NCI-H1417 (cell line): Measurements from ENCODE around the gene BTRC.
"Not testable (repeated sequence)": the region's sequence is repeated elsewhere in the genome, so short reads cannot be mapped to it uniquely, and the experiment has no call there.

ENCODE experiments used
- DNase-seq, 3 experiments: peaks; one replicate each; lab custom pipeline; 2025; lab: John Stamatoyannopoulos, UW

The BTRC gene

DNA sequence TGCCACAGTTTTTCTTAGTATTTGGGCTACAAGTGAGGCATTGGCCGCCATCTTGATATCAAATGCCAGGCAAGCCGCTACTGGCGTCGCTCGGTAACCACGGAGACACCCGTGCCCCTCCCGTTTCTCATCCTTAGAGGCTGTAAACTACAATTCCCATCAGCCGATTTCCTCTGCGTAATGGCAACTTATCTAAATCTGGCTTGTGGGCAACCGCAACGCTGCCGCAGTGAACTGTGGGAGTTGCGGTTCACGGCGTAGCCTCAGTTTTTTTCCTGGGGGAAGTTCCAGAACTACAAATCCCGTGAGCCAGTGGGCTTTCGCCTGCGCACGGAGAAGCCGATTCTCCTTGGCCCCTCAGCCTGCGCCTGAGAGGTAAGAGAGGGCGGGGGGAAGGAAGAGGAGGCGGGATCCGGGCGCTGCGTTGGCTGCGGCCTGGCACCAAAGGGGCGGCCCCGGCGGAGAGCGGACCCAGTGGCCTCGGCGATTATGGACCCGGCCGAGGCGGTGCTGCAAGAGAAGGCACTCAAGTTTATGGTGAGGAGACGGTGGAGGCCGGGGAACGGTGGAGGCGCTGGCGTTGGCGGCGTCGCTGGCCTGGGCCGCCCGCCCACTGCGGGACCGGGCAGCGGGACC is at the start of gene BTRC:
Gene BTRC (plus strand): TSS at position 474 of the 636 bp plus-strand sequence. CDS start 16 bp downstream, at position 490.
- peak; percentile 93 to 99 (median 95) for DNase-seq

DNA sequence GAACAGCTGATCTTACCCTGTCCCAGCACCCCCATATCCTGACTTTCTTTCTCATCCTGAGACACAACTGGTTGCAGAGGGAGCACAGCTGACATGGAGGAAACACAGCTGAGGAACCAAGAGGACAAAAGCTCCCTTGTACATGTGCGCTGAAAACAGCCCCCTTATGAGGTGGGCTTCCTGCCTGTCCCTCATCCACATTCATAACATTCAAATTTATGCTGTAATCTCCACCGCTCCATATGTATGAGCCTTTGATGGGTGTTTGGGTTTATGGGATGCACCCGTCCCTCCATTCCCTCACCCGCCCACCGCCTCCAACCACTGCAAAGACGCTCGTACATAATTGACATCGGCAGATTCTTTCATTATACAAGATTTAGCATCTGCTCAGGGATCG is 49.6 kb upstream of the BTRC start:
- DNase-seq = no peak

DNA sequence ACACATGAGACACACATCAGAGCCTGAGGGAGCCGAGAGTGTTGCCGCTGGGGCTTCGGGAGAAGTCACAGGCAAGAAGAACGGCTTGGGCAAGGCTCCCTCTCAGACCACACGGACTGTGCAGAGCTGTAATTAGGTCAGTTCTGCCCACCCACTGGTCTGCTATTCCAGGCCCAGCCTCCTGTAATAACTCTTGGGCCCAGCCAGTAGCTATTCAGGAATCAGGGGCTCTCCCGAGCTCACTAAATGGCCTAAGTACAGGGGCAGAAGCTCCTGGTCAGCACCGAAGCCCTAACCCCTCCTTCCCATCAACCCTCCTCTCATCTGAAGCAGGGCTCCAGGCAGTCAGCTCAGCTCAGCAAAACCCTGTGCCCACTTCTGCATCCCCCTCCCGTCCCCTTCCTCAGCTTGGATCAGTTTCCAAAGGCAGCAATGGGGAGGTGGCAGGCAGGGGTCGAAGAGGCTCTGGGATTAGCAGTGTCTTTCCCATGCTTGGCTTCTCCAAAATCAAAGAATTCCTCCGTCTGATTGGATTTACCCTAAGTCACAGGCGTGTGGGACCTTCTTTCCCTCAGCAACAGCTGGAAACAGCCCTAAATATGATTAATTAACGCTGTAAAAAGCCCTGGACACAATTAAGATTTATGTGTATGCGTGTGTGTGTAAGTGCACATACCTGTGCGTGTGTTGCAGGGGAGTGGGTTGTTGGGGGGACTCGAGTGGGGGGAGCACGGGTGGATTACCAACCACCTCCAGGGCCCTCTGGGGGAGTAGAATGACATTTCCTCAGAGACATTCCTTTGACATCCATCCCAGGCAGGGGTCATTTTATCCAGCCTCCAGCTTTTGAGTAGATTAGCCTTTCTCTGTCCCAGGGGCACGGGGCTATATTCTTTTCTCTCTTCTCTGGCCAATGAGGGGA is 48.4 kb upstream of the BTRC start:
- DNase-seq = no peak

DNA sequence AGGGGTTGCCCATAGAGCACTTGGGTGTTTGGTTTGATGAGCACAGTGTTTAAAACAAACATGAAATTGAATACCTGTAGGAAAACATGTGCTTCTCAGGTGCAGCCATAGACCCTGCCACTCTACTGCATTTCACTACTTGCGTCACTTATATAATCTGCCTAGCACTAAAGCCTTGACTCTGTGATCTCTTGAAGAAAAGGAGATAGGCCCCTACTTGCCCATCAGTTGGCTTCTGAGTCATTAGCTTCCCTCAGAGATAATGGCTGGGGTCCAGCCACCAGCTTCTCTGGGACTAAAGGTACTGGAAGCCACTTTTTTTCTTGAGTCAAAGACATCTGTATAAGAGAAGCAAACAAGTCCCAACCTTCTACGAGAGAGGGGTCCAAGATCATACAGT is 45.9 kb upstream of the BTRC start:
- DNase-seq = no peak

DNA sequence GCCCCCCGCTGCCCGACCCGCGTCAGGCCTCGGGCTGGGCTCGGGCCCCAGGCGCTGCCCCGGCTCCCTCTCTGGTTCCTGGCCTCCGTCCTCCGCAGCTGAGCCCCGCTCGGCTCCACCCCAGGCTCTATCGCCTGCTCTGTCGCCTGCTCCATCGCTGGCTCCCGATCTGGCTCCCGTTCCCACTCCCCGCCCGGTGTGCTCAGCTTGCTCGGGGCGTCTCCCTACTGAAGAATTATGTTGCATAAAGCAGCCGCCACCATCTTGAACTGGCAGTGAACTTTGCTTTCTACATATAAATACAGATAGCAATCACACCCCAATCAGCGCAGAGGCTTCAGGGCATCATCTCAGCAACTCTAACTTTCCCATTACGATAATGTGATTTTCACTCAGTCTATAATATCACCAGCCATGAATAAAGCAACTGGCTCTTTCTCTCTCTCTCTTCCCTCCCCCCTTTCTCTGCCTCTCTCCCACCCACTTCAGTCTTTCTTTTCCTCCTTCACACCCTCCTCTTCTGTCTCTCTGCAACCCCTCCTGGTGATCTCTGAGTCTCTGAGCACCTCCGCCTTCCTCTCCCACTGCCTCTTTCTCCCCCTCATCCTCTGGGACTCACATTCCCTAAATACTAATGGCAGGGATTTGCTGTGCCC is 43.3 kb upstream of the BTRC start:
- no peak for DNase-seq

DNA sequence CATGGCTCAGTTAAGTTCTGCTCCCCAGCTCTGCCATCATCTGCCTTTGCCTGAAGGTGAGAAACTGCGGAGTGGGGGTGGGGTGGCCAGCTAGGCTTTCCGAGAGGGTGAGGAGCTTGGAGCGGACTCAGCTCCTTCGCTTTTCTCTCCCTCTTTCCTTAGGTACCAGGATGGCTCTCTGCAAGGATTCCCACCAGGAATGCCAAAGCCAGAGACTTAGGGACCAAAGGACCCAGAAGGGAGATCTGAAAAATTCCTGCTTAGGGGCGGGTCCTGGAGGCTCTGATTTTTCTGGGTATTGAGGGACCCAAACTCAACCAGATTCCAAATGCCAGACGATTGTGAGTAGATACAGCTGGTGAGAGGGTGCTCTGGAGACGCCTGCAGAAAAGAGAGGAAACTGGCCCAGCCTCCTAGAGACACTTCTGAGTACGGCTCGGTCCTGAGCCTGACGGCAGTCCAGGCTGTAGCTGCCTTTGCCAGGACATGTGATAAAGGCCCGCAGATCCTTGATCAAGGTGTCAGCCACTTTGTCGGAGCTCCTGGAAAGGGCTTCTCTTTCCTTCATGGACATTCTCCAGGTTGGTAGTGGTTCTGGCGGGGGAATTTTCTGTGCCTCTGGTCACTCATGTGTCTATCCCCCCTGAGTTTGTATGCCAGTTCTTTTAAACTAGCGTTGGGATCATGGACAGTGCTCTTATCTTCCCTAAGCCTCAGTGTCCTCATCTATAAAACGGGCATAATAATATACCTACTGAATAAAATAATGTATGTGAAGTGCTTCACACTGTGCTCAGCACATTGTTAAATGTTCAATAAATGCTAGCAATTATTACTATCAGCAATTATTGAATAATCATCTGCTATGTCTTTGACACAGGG is 42.5 kb upstream of the BTRC start:
- no peak for DNase-seq

DNA sequence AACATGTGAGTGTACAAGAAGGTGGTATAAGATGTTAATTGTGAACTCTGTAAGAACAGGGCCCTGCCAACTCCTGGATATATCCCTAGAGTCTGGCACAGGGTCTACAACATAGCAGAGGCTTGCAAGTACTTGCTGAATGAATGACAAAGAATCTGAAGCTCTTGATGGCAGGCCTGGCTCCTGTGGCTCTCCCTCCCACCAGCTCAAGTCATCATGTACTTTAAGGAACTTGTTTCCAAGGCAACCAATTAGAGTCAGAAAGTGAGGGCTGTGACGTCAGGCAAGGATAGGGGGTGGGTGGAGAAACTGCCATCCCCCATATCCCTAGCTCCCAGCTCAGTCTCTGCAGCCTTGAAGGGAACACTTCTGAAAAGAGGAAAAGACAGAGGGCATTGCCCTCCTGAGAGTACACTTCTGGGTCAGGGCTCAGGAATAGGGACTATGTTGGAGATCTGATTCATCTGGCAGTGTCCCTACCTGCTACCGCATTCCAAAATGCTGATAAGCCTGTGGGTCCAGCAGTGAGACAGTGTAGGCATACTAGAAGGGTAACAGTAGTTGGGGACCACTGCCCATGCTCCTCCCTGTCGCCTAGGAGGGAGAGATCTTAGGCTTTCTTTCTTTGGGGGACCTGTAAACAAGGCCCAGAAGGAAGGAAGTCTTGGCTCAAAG is 34.6 kb upstream of the BTRC start:
- DNase-seq = peak in 1 of 3 experiments; percentile 7

DNA sequence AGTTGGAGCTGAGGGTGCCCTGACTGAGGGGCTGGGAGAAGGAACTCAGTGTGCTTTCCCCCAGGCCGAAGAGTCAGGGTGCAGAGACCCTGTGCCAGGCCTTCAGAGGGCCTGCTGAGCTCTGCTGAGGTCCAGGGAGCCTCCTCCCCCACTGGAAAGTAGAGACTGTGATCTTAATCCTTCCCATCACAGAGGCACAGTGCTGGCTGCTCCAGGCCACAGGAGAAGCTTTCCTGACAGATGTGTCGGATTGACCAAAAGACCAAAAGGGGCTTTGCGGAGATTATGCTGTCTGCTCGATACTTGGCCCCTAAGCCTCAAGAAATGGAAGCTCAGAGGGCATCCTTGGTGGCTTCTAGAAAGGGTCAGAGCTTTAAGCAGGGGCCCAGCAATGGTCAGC is 32.9 kb upstream of the BTRC start:
- no peak for DNase-seq

DNA sequence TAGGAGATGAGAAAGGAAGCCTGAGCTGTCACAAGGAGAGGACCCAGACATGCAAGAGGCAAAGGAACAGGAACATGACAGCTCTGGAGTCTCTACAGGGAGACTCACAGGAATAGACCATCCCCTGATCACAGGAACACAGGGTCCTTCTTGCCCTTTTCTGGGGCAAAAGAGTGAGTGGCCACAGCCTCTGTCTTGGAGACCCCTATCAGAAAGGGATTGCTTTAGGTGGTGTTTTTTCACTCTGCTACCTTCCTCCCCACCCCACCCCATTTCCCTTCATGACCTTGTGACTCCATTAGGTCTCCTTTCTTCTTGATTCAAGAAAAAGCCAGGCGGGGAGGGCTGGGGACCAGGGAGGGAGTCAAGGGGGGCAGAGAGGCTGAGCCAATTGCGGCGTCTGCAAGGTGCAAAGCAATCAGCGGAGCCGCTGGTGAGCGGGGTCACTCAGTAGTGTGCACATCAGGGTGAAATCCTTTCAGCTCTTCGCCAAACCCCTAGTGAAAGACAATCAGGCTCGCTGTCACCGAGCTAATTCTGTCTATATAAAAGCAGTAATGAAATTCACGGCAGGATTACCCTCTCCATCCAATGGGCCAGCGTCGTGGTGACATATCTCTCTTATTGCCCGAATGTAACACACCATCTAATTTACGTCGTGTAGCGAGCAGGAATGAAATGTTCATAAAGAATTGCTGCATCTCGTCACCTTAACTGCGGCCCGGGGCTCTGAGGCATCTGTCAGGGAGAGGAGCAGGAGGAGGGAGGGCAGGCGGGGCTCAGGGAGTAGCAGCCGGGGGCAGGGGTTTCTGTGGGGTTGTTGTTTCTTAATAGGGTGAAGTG is 31.5 kb upstream of the BTRC start:
- peak in 1 of 3 experiments; percentile 7 for DNase-seq

DNA sequence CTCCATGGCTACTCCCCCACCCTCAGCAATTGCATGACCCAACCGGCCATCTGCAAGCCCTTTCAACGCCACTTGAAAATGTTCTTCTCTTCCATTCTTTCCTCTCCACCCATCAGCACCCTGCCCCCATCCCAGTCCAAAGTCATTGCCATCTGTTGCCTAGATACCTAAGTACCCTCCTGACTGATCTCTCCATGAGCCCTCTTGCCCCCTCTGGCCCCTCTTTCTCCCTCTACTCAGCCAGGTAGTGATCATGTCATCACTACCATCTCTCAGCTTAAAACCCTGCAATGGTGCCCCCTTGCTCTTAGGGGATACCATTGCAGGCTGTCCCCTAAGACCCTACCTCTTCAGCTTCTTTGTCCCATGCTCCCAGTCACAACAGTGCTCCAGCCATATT is 30.5 kb upstream of the BTRC start:
- DNase-seq = peak in 1 of 3 experiments; percentile 38

DNA sequence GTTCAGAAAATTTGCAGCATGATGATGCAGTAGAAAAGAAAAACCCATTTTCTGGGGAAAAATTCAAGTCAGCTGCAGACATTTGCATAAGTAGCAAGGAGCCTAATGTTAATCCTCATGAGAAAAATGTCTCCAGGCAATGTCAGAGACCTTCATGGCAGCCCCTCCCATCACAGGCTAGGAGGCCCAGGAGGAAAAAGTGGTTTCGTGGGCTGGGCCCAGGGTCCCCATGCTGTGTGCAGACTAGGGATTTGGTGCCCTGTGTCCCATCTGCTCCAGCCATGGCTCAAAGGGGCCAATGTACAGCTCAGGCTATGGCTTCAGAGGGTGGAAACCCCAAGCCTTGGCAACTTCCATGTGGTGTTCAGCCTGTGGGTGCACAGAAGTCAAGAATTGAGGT is 26.5 kb upstream of the BTRC start:
- DNase-seq = not testable (repeated sequence)

DNA sequence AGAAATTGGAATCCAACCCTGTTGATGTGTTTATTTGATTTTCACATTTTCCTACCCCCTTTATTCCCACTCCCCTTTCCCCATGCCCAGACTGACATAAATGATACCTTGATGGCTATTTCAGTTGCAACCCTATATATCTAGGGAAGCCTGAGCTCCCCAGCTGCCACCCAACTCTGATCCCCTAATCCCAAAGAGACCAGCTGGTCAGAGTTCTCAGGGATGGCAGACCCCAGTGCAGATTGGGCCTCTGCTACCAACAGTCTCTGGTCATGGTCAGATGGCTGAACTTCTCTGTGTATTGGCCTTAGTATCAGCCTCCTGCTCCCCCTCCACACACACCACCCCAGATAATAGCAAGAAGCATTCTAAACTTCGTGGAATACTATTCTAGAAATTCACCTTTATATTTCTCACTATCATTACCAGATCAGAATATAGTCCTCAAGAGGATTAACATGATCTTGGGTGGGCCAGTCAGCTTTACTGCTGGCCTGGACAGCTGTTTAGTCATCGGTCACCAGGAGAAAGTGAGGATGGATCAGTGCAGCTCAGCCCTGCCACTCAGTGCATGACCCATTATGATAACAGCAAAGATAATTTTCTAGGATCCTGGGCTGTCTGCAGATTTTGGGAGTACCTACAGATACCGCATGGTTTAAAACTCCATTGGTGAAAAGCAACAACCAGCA is 24.5 kb upstream of the BTRC start:
- no peak for DNase-seq

DNA sequence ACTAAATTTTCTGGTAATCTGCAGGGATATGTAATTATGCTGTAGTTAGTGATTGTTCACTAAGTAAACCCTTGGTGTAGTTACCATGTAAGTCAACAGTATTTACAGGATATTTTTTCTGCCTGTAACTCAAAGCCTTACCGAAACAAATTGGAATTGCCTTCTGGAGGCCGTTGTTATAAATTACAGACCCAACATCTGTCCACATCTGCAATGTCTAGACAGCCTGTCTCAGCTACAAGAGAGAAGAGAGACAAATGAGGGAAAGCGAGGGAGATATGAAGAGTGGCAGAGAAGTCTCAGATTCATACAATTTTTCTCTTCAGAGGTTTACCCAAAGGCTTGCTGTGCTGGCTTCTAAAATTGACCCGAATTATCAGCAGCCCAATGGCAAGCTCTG is 23.7 kb upstream of the BTRC start:
- DNase-seq = peak in 1 of 3 experiments; percentile 17

DNA sequence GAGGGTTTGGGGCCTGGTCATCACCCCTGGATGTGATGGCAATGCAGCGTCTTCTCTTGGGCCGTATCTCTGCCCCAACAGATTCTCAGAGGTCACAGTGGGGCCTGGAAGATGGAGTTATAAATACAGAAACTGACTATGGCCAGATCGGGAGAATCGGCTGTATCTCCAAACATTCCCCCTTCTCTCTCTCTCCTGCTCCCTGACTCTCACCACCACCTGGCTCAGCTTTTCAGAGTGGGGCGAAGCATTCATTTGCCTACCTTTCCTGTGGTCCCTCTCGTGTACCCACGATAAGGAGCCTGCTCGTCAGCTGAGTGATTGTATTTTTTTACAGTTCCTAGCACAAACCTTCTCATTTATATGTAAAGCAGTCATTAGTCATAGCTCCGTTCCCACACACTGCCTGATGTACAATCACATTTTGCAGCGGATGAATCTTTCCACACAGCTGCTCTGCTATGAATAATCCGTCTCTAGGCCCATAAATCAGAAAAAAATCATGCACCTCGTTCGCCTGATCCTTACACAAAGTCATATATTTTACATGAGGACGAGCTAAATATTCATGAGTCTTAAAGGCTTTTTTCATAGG is 23.2 kb upstream of the BTRC start:
- peak in 1 of 3 experiments; percentile 29 for DNase-seq

DNA sequence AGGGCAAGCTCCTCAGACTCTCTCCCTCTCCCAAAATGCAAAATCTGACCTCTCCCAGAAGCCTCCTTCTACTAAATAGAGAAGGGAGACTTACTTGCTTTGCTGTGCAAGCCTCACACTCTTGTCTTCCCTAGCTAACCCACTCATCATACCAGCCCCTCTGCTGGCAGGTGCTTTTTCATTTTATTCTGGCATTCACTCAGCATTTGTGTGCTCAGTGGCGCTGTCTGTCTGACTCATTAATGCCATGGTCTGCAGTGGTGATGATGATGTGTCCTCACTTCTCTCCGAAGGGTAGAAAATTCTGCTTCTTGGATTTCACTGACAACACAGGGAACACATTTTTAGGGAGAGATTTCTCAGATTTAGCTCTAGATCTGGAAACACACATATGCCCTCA is 22.0 kb upstream of the BTRC start:
- peak in 1 of 3 experiments; percentile 16 for DNase-seq

DNA sequence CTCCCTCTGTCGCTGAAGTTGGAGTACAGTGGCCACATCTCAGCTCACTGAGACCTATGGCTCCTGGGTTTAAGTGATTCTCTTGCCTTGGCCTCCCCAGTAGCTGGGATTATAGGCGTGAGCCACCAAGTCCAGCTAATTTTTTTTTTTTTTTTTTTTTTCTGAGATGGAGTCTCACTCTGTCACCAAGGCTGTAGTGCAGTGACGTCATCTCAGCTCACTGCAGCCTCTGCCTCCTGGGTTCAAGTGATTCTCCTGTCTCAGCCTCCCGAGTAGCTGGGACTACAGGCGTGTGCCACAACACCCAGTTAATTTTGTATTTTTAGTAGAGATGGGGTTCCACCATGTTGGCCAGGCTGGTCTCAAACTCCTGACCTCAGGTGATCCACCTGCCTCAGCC is 19.7 kb upstream of the BTRC start:
- DNase-seq = not testable (repeated sequence)

DNA sequence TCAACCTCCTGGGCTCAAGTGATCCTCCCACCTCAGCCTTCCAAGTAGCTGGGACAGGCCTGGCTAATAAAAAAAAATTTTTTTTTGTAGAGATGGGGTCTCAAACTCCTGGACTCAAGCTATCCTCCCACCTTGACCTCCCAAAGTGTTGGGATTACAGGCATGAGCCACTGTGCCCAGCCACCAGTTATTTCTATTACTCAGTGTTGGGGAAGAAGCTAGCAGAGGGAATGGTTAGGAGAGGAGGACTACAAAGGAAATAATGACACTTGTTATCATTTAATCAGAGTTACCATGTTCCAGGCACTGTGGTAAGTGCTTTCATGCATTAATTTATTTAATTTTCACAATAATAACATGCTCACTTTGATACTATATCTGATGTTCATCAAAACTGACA is 17.6 kb upstream of the BTRC start:
- DNase-seq = no peak

DNA sequence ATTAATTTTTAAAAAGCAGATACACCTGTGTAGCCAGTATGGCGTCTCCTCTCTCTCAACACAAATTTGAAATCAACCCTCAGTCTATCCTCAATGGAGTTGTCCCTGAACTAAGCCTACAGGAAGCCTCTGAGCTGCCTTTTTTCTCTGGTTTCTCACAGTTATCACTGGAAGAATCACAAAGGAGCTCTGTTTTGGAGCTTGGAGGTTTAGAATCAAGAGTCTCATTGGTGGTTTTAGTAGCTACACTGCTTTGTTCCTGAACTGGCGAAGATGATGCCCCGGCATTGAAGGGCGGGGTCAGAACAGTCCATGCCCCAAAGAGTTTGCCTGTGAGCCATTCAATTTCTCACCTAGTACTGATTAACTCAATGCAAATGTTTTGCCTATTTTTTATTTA is 16.1 kb upstream of the BTRC start:
- no peak for DNase-seq

DNA sequence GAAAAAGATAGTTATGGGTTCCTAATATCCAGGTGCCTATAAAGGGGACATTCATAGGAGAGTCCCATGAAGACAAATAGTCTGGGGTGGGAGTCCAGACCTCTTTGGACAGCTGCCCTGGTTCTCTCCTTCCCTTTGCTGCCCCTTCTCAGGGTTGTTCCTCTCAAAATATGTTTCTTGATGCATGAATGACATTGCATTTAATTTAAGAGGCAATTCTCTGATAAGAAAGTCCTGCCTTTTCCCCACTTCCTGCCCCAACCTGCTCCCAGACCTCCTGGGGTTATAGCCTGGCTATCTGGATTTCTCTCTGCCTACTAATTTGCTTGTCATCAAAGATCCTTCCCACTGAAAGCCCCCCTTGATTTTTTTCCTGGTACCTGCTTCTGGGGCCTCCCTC is 12.5 kb upstream of the BTRC start:
- DNase-seq = no peak
